Endothelial cell of umbilical vein (primary cell): Measurements from ENCODE around the gene NKX1-2. TPM values are rescaled to one million over a fixed set of nuclear protein-coding genes. Genes with fewer than 3 reads are reported as not detected.

Source experiments
- BruUV-seq: library from RNA; stranded (reverse); fragments of 400-500 nt; replicated peaks from 2 replicates; lab custom pipeline; 2021; lab: Mats Ljungman, UMichigan
- CTCF ChIA-PET: fragments of 300-600, 350-600 bp; sonication (Branson Sonifier 250); formaldehyde crosslinking; loops from one replicate; lab custom pipeline; 2021; ENCODE audit warnings: antibody characterized with exemption, inconsistent platforms; lab: Charles Lee
- POLR2A ChIA-PET: fragments of 300-600, 350-600 bp; sonication (Branson Sonifier 250); formaldehyde crosslinking; loops from one replicate; lab custom pipeline; 2021; ENCODE audit warnings: antibody characterized with exemption, inconsistent platforms; lab: Charles Lee
- DNase-seq: peaks from one replicate; pipeline ENCODE4 v3.0.0-alpha.2; 2011; ENCODE audit warnings: low read depth, low spot score
- FAIRE-seq: peaks from 2 replicates; lab custom pipeline; 2011; peaks lifted over from hg19 to GRCh38; lab: Jason Lieb, UNC
- H2AFZ ChIP-seq: 2 replicates; pipeline ENCODE4 v1.6.0; 2012; ENCODE audit warnings: low read depth, low read length, control low read depth, inconsistent platforms
- H3K27ac ChIP-seq: 2 replicates; pipeline ENCODE4 v1.5.1; 2011; ENCODE audit warnings: low read depth, mild to moderate bottlenecking, control low read depth, low read length, moderate library complexity; ENCODE audit not compliant: insufficient read depth
- H3K27me3 ChIP-seq, 2 experiments: 2 replicates each; pipeline versions ENCODE4 v1.6.0 to v1.6.1; 2011; ENCODE audit warnings: low read length in 2 of 2, mixed read lengths in 1 of 2; ENCODE audit not compliant: control insufficient read depth in 2 of 2, insufficient read depth in 2 of 2
- H3K36me3 ChIP-seq, 2 experiments: 2 replicates in 1 of 2; 3 replicates in 1 of 2; pipeline ENCODE4 v1.5.1; 2011; ENCODE audit warnings: low read length in 2 of 2, mild to moderate bottlenecking in 1 of 2, moderate library complexity in 1 of 2; ENCODE audit not compliant: control insufficient read depth in 2 of 2, insufficient read depth in 2 of 2; ENCODE audit errors: extremely low read depth in 1 of 2
- H3K4me1 ChIP-seq: 3 replicates; pipeline ENCODE4 v1.5.1; 2011; ENCODE audit warnings: mild to moderate bottlenecking, low read length; ENCODE audit not compliant: control insufficient read depth, insufficient read depth; ENCODE audit errors: extremely low read depth
- H3K4me2 ChIP-seq: 2 replicates; pipeline ENCODE4 v1.6.1; 2011; ENCODE audit warnings: low read length, control low read depth, mixed read lengths; ENCODE audit not compliant: insufficient read depth
- H3K4me3 ChIP-seq, 3 experiments: fragments of 200-600 bp in 1 of 3; sonication (generic), shearing (Covaris generic) in 1 of 3; replicated peaks in 1 of 3; 2 replicates each; pipeline ENCODE4 v1.5.1; 2011 to 2016; ENCODE audit warnings: control low read depth in 3 of 3, low read length in 3 of 3, mild to moderate bottlenecking in 2 of 3, inconsistent platforms in 1 of 3, low read depth in 1 of 3, moderate library complexity in 1 of 3; ENCODE audit not compliant: insufficient read depth in 1 of 3
- H3K79me2 ChIP-seq: 2 replicates; pipeline ENCODE4 v1.6.0; 2012; ENCODE audit warnings: low read length, inconsistent platforms; ENCODE audit not compliant: control insufficient read depth, insufficient read depth
- H3K9ac ChIP-seq: replicated peaks from 2 replicates; pipeline ENCODE3; 2011; ENCODE audit warnings: low read length, control low read depth; ENCODE audit not compliant: insufficient read depth; ENCODE audit errors: extremely low read depth
- H3K9me1 ChIP-seq: replicated peaks from 3 replicates; pipeline ENCODE4 v1.6.0; 2011; ENCODE audit warnings: mild to moderate bottlenecking, low read length; ENCODE audit not compliant: control insufficient read depth, insufficient read depth; ENCODE audit errors: extremely low read depth
- H3K9me3 ChIP-seq: replicated peaks from 2 replicates; pipeline ENCODE4 v1.5.1; 2012; ENCODE audit warnings: low read length, inconsistent platforms; ENCODE audit not compliant: control insufficient read depth, insufficient read depth
- H4K20me1 ChIP-seq: replicated peaks from 2 replicates; pipeline ENCODE3; 2011; ENCODE audit warnings: mild to moderate bottlenecking, low read length; ENCODE audit not compliant: control insufficient read depth, insufficient read depth; ENCODE audit errors: extremely low read depth
- CTCF ChIP-seq, 2 donors: IDR thresholded peaks; 1 replicate in 1 of 2; 2 replicates in 1 of 2; pipeline ENCODE4 v1.5.1; 2011; ENCODE audit warnings: low read length in 2 of 2, mild to moderate bottlenecking in 2 of 2, moderate library complexity in 2 of 2, control low read depth in 1 of 2, inconsistent platforms in 1 of 2, low read depth in 1 of 2; ENCODE audit not compliant: insufficient read depth in 1 of 2; ENCODE audit errors: extremely low read depth in 1 of 2
- EZH2 ChIP-seq: IDR thresholded peaks from 2 replicates; pipeline ENCODE4 v1.6.1; 2012; ENCODE audit warnings: borderline replicate concordance, low read depth, mild to moderate bottlenecking, moderate library complexity, low read length, inconsistent platforms; ENCODE audit not compliant: severe bottlenecking
- FOS ChIP-seq: IDR thresholded peaks from 2 replicates; pipeline ENCODE4 v1.6.1; 2011; ENCODE audit warnings: mild to moderate bottlenecking, low read length, moderate library complexity, borderline replicate concordance; ENCODE audit not compliant: insufficient read depth
- GATA2 ChIP-seq: IDR thresholded peaks from 2 replicates; pipeline ENCODE4 v1.7.0; 2011; ENCODE audit warnings: low read depth, mild to moderate bottlenecking, moderate library complexity, mixed read lengths, low read length; ENCODE audit not compliant: insufficient read length, insufficient read depth
- JUN ChIP-seq: IDR thresholded peaks from 2 replicates; pipeline ENCODE4 v1.6.1; 2011; ENCODE audit warnings: borderline replicate concordance, low read depth; ENCODE audit not compliant: insufficient read length, insufficient read depth
- MAX ChIP-seq: IDR thresholded peaks from 2 replicates; pipeline ENCODE4 v1.6.1; 2011; ENCODE audit not compliant: insufficient read depth, insufficient read length
- MYC ChIP-seq: IDR thresholded peaks from one replicate; pipeline ENCODE4 v1.6.1; 2011; ENCODE audit warnings: mild to moderate bottlenecking, low read depth, low read length
- POLR2A ChIP-seq: IDR thresholded peaks from 2 replicates; pipeline ENCODE4 v1.6.1; 2012; ENCODE audit warnings: low read depth, mild to moderate bottlenecking, control low read depth, low read length
- POLR2AphosphoS5 ChIP-seq: IDR thresholded peaks from 2 replicates; pipeline ENCODE4 v1.6.1; 2012; ENCODE audit warnings: low read depth, mild to moderate bottlenecking, control low read depth, low read length, moderate library complexity; ENCODE audit not compliant: insufficient read depth
- dilution Hi-C: fragments of 300-500 bp; cut with MboI; formaldehyde crosslinking; loops from one replicate; pipeline ENCODE4 v1.15.0; 2019; ENCODE audit warnings: low sequenced_read_pairs; ENCODE audit not compliant: extremely low pct_ligation_motif_present
- intact Hi-C: fragments of 100-400 bp; cut with micrococcal nuclease; formaldehyde crosslinking; loops from one replicate; pipeline ENCODE4 v1.10.0; 2022
- polyA plus RNA-seq, 4 experiments: library from polyadenylated mRNA; depleted of rRNA in 3 of 4; stranded (reverse) in 3 of 4; unstranded in 1 of 4; fragments of >200 nt; gene quantifications; 2 replicates each; pipeline versions ENCODE4 v1.2.1 to v1.2.3, GENCODE V29; 2011 to 2012; ENCODE audit warnings: missing spikeins in 1 of 4
- total RNA-seq: library from RNA; stranded (reverse); gene quantifications from 2 replicates; pipeline ENCODE4 v1.2.3, GENCODE V29; 2021

NKX1-2 gene
- total and polyA plus RNA-seq, 2 donors (not counting 3 experiments of a cell fraction or from before 2014, with no cell fraction given): not detected

DNA sequence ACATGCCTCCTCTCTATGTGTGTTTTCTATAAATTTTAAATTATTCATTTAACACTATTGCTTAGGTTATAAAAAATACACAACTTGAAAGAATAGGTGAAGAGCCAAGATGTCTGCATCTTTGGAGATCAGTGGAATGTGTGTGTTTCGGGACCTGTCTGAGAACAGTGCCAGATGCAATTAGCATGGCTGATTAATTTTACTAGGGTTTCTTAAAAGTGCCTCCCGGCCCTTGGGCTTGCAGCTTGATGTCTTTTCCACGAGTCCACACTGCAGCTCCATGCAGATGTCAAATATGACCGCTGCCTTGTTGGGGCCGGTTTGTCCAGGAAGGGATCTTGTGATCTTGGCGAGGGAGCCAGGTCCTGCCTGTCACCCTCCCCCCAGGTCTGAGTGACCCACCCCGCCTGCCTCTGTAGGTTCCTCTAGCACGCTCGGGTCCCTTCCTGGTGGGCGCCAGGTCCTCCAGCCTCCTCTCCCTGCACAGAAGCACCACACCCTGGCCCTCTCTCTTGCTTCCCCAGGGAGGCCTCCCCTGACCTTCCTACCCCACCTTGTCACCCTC, 32.5 kb upstream of the NKX1-2 start:
- POLR2A ChIA-PET: no interaction called here
- H3K4me3 ChIP-seq: no peak overlapping the region
- no peaks in the 10 kb centered on the region for H3K79me2 ChIP-seq
- H3K9me3 ChIP-seq: no peaks in the 10 kb centered on the region
- no peak overlapping the region for H3K4me2 ChIP-seq
- intact Hi-C loops: no loop called here
- dilution Hi-C loops: no loop called here
- H3K27ac ChIP-seq: no peak overlapping the region
- H2AFZ ChIP-seq: no peak overlapping the region
- no peak overlapping the region for H3K9ac ChIP-seq
- CTCF ChIA-PET: no interaction called here
- no TSS peak for BruUV-seq
- FAIRE-seq: no peak
- no peak for TF ChIP-seq JUN
- TF ChIP-seq POLR2AphosphoS5: no peak
- no peak for TF ChIP-seq FOS
- H3K4me1 ChIP-seq: no peaks in the 10 kb centered on the region
- H3K9me1 ChIP-seq: no peaks in the 10 kb centered on the region
- no peak for DNase-seq
- H4K20me1 ChIP-seq: no peaks in the 10 kb centered on the region
- H3K36me3 ChIP-seq: no peaks in the 10 kb centered on the region
- no peaks in the 10 kb centered on the region for H3K27me3 ChIP-seq

- no peaks in the 10 kb centered on the region for H3K79me2 ChIP-seq
- H3K4me3 ChIP-seq: no peak overlapping the region
- no peak overlapping the region for H3K9ac ChIP-seq
- H3K9me1 ChIP-seq: no peaks in the 10 kb centered on the region
- H3K9me3 ChIP-seq: no peaks in the 10 kb centered on the region
- H2AFZ ChIP-seq: no peak overlapping the region
- H3K4me2 ChIP-seq: no peak overlapping the region
- dilution Hi-C loops (no loop called here), intact Hi-C loops (no loop called here)
- no peaks in the 10 kb centered on the region for H3K27me3 ChIP-seq
- H3K4me1 ChIP-seq: no peaks in the 10 kb centered on the region
- H3K27ac ChIP-seq: no peak overlapping the region
- CTCF ChIA-PET: no interaction called here
- POLR2A ChIA-PET: no interaction called here
- FAIRE-seq (no peak), DNase-seq (no peak)
- BruUV-seq: no TSS peak
- no peaks in the 10 kb centered on the region for H4K20me1 ChIP-seq
- H3K36me3 ChIP-seq: no peaks in the 10 kb centered on the region
- no peak for TF ChIP-seq EZH2
- no peak for TF ChIP-seq POLR2AphosphoS5
- no peak for TF ChIP-seq JUN
- no peak for TF ChIP-seq FOS
- TF ChIP-seq GATA2: no peak
- TF ChIP-seq CTCF (IDR thresholded peaks at IDR 0.05; ENCODE audit: extremely low read depth in 1 of 2, insufficient read depth in 1 of 2, low read depth in 1 of 2, low read length in 2 of 2): no peak
- no peak for TF ChIP-seq POLR2A
- no peak for TF ChIP-seq MYC
- no peak for TF ChIP-seq MAX
These were observed 31.9 kb upstream of the NKX1-2 start for GRCh38 chr10:124481717-124482116.
